ENCODE data around the gene SORCS2. TPM values are rescaled to one million over a fixed set of nuclear protein-coding genes. Genes with fewer than 3 reads are reported as not detected.

The SORCS2 gene
- total and polyA plus RNA-seq, 4 donors: 2.2 to 7.7 (median 2.5) TPM

DNA sequence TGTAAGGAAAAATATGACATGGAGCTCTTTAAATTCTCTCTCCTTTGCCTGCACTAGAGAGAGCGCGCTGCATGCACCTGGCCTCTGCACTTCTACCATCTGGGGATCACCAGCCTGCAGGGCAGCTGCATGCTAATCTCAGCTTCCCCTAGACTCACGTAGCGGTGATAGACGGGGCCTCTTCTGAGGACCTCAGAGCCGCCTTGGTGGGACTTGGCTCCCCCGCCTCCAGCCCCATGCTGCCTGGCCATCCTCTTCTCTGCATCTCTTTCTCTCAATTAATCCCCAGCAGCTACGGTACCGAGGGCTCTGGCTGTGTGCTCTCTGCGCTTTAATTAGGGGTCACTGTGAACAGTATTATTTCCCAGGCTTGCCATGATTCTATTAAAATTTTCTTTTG lies 295.2 kb downstream of the SORCS2 start:
- H3K27ac ChIP-seq (ENCODE audit: low read depth in 1 of 2, low read length in 1 of 2): no peak overlapping the region
- 56 to 65% methylated on average over 10 of the region's 10 CpGs for WGBS, 2 donors

DNA sequence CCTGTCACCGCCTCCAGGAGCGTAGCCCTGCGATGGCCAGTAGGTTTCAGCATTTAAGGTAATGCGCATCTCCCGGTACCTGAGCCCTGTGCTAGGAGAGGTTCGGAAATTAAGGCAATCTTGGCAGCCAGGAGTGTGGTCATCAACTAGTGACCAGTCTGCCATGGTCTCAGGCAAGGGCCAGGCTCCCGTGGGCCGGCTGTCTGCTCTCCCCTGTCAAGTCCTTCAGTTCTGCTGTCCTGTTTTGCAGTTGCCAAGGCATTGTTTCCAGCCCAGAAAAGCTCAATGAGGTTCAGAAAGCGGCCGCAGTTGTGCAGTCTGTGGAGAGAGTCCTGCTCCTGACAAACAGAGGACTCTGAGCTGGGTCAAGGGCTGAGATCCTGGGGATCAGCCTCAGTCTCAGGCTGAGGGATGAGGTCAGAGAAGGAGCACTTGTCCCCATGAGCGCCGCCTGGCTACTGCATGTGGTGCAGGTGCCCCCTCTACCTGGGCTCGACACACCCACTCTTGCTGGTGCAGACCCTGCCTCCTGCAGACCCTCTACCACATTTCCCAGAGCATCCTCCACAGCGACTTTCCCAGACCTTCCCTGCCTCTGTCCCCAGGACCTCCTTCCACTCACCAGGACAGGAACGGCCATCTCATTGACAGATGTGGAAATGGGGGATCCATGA lies 295.8 kb downstream of the SORCS2 start:
- Histone ChIP-seq H3K27me3 (ENCODE audit: control insufficient read depth in 3 of 3, insufficient read depth in 3 of 3, low read length in 2 of 3) (peaks cover 0 to 6% (median 0%) of the 10 kb centered on the region in 3 donors), H3K4me1 (ENCODE audit: control insufficient read depth in 5 of 5, insufficient read depth in 5 of 5, low read length in 5 of 5) (no peaks in the 10 kb centered on the region), H3K27ac (ENCODE audit: low read depth in 1 of 2, low read length in 1 of 2) (no peak overlapping the region), H3K4me3 (no peak overlapping the region), H3K36me3 (ENCODE audit: control insufficient read depth in 4 of 4, insufficient read depth in 4 of 4, low read length in 4 of 4) (no peaks in the 10 kb centered on the region), H3K9ac (ENCODE audit: insufficient read depth in 1 of 2, low read length in 2 of 2) (no peak overlapping the region), H3K9me3 (ENCODE audit: control insufficient read depth in 4 of 4, insufficient read depth in 3 of 4, low read length in 3 of 4) (peaks cover 0 to 6% (median 1%) of the 10 kb centered on the region in 4 donors)
- 71 to 79% methylated on average over 15 of the region's 15 CpGs for WGBS, 2 donors
- ATAC-seq (ENCODE audit: insufficient read depth, low FRiP score) (no peak), DNase-seq (no peak)
- TF ChIP-seq, protein P1, sequence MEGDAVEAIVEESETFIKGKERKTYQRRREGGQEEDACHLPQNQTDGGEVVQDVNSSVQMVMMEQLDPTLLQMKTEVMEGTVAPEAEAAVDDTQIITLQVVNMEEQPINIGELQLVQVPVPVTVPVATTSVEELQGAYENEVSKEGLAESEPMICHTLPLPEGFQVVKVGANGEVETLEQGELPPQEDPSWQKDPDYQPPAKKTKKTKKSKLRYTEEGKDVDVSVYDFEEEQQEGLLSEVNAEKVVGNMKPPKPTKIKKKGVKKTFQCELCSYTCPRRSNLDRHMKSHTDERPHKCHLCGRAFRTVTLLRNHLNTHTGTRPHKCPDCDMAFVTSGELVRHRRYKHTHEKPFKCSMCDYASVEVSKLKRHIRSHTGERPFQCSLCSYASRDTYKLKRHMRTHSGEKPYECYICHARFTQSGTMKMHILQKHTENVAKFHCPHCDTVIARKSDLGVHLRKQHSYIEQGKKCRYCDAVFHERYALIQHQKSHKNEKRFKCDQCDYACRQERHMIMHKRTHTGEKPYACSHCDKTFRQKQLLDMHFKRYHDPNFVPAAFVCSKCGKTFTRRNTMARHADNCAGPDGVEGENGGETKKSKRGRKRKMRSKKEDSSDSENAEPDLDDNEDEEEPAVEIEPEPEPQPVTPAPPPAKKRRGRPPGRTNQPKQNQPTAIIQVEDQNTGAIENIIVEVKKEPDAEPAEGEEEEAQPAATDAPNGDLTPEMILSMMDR (IDR thresholded peaks at IDR 0.05; ENCODE audit: control extremely low read depth, extremely low read depth): no peak

More for the DNA sequence above, 295.2 kb downstream of the SORCS2 start:
- Histone ChIP-seq H3K9me3 (ENCODE audit: control insufficient read depth in 4 of 4, insufficient read depth in 3 of 4, low read length in 3 of 4) (peaks cover 0 to 6% (median 1%) of the 10 kb centered on the region in 4 donors), H3K27me3 (ENCODE audit: control insufficient read depth in 3 of 3, insufficient read depth in 3 of 3, low read length in 2 of 3) (peaks cover 0 to 6% (median 0%) of the 10 kb centered on the region in 3 donors), H3K36me3 (ENCODE audit: control insufficient read depth in 4 of 4, insufficient read depth in 4 of 4, low read length in 4 of 4) (no peaks in the 10 kb centered on the region), H3K4me3 (no peak overlapping the region), H3K9ac (ENCODE audit: insufficient read depth in 1 of 2, low read length in 2 of 2) (no peak overlapping the region), H3K4me1 (ENCODE audit: control insufficient read depth in 5 of 5, insufficient read depth in 5 of 5, low read length in 5 of 5) (no peaks in the 10 kb centered on the region)
- TF ChIP-seq, protein P1 (IDR thresholded peaks at IDR 0.05; ENCODE audit: control extremely low read depth, extremely low read depth): no peak
- DNase-seq: no peak
- ATAC-seq (ENCODE audit: insufficient read depth, low FRiP score): no peak

DNA sequence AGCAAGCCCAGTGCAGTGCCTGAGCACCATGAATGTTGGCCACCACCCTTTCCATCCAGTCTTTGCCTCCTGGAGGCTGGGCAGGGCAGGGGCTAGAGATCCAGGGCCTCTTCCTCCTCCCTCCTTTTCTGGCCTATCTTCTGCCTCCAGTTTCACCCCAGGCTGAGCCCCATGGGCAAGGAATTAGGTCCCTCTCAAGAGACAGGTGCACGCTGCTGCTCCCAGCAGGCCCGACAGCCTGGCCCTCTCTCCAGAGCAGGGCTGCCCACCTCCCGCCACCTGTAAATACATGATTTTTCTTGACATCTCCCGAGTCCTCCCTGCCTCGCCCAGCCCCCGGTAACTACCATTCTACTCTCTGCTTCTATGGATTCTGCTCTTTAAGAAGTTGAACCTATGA lies 299.6 kb downstream of the SORCS2 start:
- WGBS, 2 donors: 90 to 94% methylated on average over 6 of the region's 6 CpGs
- TF ChIP-seq, protein P1 (IDR thresholded peaks at IDR 0.05; ENCODE audit: control extremely low read depth, extremely low read depth): no peak

More for the DNA sequence above, 299.6 kb downstream of the SORCS2 start:
- DNase-seq (no peak), ATAC-seq (ENCODE audit: insufficient read depth, low FRiP score) (no peak)
- peaks cover 0 to 6% (median 2%) of the 10 kb centered on the region in 3 donors for H3K27me3 ChIP-seq (ENCODE audit: control insufficient read depth in 3 of 3, insufficient read depth in 3 of 3, low read length in 2 of 3)
- H3K36me3 ChIP-seq (ENCODE audit: control insufficient read depth in 4 of 4, insufficient read depth in 4 of 4, low read length in 4 of 4): no peaks in the 10 kb centered on the region
- H3K4me3 ChIP-seq: no peak overlapping the region
- H3K4me1 ChIP-seq (ENCODE audit: control insufficient read depth in 5 of 5, insufficient read depth in 5 of 5, low read length in 5 of 5): no peaks in the 10 kb centered on the region
- H3K9me3 ChIP-seq (ENCODE audit: control insufficient read depth in 4 of 4, insufficient read depth in 3 of 4, low read length in 3 of 4): peaks cover 0 to 6% (median 1%) of the 10 kb centered on the region in 4 donors
- H3K9ac ChIP-seq (ENCODE audit: insufficient read depth in 1 of 2, low read length in 2 of 2): no peak overlapping the region
- H3K27ac ChIP-seq (ENCODE audit: low read depth in 1 of 2, low read length in 1 of 2): no peak overlapping the region
